Measurements from ENCODE around the gene MORN5. TPM values are rescaled to one million over a fixed set of nuclear protein-coding genes. Genes with fewer than 3 reads are reported as not detected.

The MORN5 gene
- total and polyA plus RNA-seq, 9 of the 15 experiments (the other 6 are each of a cell fraction or from before 2014, with no cell fraction given): not detected

GRCh38 chr9:122244349-122244748 is 84.6 kb downstream of the MORN5 start (continued):
- TF ChIP-seq ZNF584 (CRISPR knock-in tag; IDR thresholded peaks at IDR 0.05; ENCODE audit: low read depth) (no peak), U2AF1 (optimal IDR thresholded peaks at IDR 0.05; ENCODE audit: low read depth, low read length) (no peak), ZNF212 (CRISPR knock-in tag; IDR thresholded peaks at IDR 0.05) (no peak), HDAC6 (IDR thresholded peaks at IDR 0.05; ENCODE audit: low read depth, low read length) (no peak), CREB1 (IDR thresholded peaks at IDR 0.05) (no peak), CREB1 (CRISPR knock-in tag; IDR thresholded peaks at IDR 0.05) (no peak), RBM34 (IDR thresholded peaks at IDR 0.05; ENCODE audit: borderline replicate concordance, insufficient read depth, low read length) (no peak), GTF2E2 (tag; IDR thresholded peaks at IDR 0.05) (no peak), ZBTB1 (CRISPR knock-in tag; IDR thresholded peaks at IDR 0.05; ENCODE audit: borderline replicate concordance, low read depth) (no peak), ZNF354B (CRISPR knock-in tag; IDR thresholded peaks at IDR 0.05) (no peak)

- no peaks in the 10 kb centered on the region for H3K9me3 ChIP-seq (replicated peaks; ENCODE audit: control insufficient read depth, insufficient read depth, low read depth, low read length)
- intact Hi-C loops (cut with micrococcal nuclease) (no loop called here), in situ Hi-C loops (cut with MboI) (no loop called here)
- H3K4me2 ChIP-seq (ENCODE audit: insufficient read depth, low read length): no peak overlapping the region
- no peaks in the 10 kb centered on the region for H3K27me3 ChIP-seq (ENCODE audit: control insufficient read depth in 2 of 2, insufficient read depth in 2 of 2, low read length in 2 of 2)
- FAIRE-seq (no peak), DNase-seq (ENCODE audit: extremely low read depth in 1 of 4, low spot score in 3 of 4) (no peak), ATAC-seq (no peak)
- H4K20me1 ChIP-seq (replicated peaks; ENCODE audit: control insufficient read depth, insufficient read depth, low read length): no peaks in the 10 kb centered on the region
- H3K9ac ChIP-seq (ENCODE audit: insufficient read depth in 1 of 2, low read depth in 2 of 2, low read length in 2 of 2): no peak overlapping the region
- 94% methylated on average over 3 of the region's 3 CpGs for WGBS (ENCODE audit: insufficient coverage, low coverage, missing lambda C conversion rate)
- H3K27ac ChIP-seq (ENCODE audit: extremely low read depth, low read depth, low read length): no peak overlapping the region
- no peaks in the 10 kb centered on the region; a peak in 1 of 5 replicates for H3K4me1 ChIP-seq (replicated peaks in 1 of 2; ENCODE audit: control insufficient read depth in 2 of 2, insufficient read depth in 2 of 2, low read length in 2 of 2)
- H3K79me2 ChIP-seq (ENCODE audit: control insufficient read depth, insufficient read depth, low read length): peaks cover 2% of the 10 kb centered on the region; the same call in 1 of the 3 replicates
- peaks cover 93% of the 10 kb centered on the region for H3K36me3 ChIP-seq (ENCODE audit: control insufficient read depth, insufficient read depth, low read length)
- CTCF ChIA-PET (ENCODE audit: low intra/inter-chr PET ratio): no interaction called here
- POLR2A ChIA-PET: interaction anchor here (0.5 to 2.4 kb wide), 4 partner anchors 10 to 635 kb away, joined by 3 to 5 read pairs (median 4); partner anchors contain the start of genes MRRF and RBM18
- H3K4me3 ChIP-seq: no peak overlapping the region
- no peak overlapping the region for H2AFZ ChIP-seq (ENCODE audit: low read depth, low read length)
- TF ChIP-seq HDAC6 (IDR thresholded peaks at IDR 0.05; ENCODE audit: low read depth, low read length) (no peak), POLR2G (IDR thresholded peaks at IDR 0.05; ENCODE audit: low read depth, low read length) (no peak), EGR1 (conservative IDR thresholded peaks at IDR 0.05) (no peak), CHD4 (IDR thresholded peaks at IDR 0.05; ENCODE audit: insufficient read depth, insufficient replicate concordance, low read depth, low read length, poor library complexity, severe bottlenecking) (no peak), E2F4 (CRISPR knock-in tag; IDR thresholded peaks at IDR 0.05; ENCODE audit: low read depth) (no peak), ATF3 (IDR thresholded peaks at IDR 0.05) (no peak), ATF3 (CRISPR knock-in tag; conservative IDR thresholded peaks at IDR 0.05) (no peak), NR3C1 (CRISPR knock-in tag; IDR thresholded peaks at IDR 0.05) (no peak)
- BruUV-seq (replicated peaks): no TSS peak
- no peaks in the 10 kb centered on the region for H3K9me1 ChIP-seq (ENCODE audit: control insufficient read depth, insufficient read depth, low read length)
Measured at GRCh38 chr9:122246666-122247065, 87.0 kb downstream of the MORN5 start.

Measured in K562 (cell line).